Neural progenitor cell (in vitro differentiated cells): ENCODE data around the gene SAMD4A.

Source experiments
- CTCF ChIP-seq: fragments of 200-600 bp; sonication (generic); IDR thresholded peaks from 2 replicates; pipeline ENCODE4 v1.5.1; 2017; ENCODE audit warnings: antibody characterized with exemption, mild to moderate bottlenecking
- EZH2 ChIP-seq: fragments of 200-600 bp; sonication (generic); IDR thresholded peaks from 2 replicates; pipeline ENCODE4 v1.6.1; 2017; ENCODE audit warnings: antibody characterized with exemption, mild to moderate bottlenecking, moderate library complexity

GRCh38 chr14:54808326-54809161 is 241.6 kb downstream of the SAMD4A start:
- TF ChIP-seq CTCF: no peak
- TF ChIP-seq EZH2: no peak
